GM08714 (cell line): ENCODE data around the gene MEF2D.

ENCODE experiments used
- H3K4me3 ChIP-seq: fragments of 200-500 bp; sonication (Bioruptor generic); 2 replicates; pipeline ENCODE4 v1.5.1; 2014; ENCODE audit warnings: mild to moderate bottlenecking, low read length, inconsistent platforms
- ZNF274 ChIP-seq: IDR thresholded peaks from 2 replicates; pipeline ENCODE4 v1.6.1; 2012; ENCODE audit warnings: mild to moderate bottlenecking, low read depth, low read length

The MEF2D gene

DNA sequence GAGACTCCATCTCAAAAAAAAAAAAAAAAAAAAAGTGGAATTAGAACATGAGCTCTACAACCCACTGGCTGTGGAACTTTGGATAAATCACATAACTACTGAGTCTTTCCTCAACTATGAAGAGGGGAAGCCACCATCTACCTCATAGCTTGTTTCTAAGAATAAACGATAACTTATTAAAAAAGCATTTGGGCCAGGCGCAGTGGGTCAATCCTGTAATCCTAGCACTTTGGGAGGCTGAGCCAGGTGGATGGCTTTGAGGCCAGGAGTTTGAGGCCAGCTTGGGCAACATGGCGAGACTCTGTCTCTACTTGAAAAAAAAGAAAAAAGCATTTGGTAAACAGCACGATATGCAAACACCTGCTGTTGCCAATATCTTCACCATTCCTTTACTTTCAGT is 31.8 kb upstream of the MEF2D start:
- H3K4me3 ChIP-seq, result no peak overlapping the region
- TF ChIP-seq ZNF274, result no peak

DNA sequence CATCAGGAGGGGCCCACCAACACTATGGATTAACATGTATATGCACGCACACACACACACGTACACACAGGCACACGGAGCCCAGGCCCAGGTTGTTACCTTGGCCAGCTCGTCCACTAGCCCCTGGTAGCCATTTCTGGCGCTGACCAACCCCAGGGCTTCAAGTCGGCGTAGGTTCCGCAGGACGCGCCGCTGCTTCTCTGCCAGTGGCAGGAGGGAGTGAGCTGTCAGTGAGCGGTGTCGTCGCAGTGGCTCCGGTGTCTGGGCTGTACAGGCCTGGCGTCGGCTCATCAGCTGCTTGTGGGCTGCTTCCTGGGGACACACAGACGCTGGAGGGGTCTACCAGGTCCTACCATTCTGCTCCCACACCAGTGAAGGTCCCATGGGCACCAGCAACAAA is 29.4 kb upstream of the MEF2D start:
- H3K4me3 ChIP-seq, result no peak overlapping the region
- TF ChIP-seq ZNF274, result no peak

DNA sequence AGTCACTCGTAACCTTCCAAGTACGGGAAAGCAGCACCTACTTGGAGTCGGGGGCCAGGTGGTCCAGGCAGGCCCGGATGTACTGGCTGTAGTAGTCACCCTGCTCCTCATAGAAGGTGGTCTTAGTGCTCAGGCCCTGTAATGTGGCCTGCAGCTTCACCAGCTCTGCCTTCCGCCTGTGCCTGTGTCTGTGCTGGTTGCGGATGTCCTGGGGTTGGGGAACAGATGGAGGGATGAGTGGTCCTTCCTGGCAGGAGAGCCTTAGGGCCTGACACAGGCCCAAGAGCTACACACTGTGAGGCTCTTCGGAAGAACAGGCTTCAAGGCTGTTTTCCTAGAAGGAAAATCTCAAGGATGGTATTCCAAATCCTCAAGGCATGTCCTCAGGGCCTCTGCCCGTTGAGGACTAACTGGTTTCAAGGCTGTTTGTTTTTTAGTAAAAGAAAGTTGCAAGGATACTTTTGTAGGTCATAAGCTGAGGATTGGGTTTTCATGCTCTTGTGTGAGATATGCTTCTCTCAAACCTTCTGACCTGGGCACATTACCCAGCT is 28.4 kb upstream of the MEF2D start:
- no peak overlapping the region for H3K4me3 ChIP-seq
- TF ChIP-seq ZNF274, result no peak

DNA sequence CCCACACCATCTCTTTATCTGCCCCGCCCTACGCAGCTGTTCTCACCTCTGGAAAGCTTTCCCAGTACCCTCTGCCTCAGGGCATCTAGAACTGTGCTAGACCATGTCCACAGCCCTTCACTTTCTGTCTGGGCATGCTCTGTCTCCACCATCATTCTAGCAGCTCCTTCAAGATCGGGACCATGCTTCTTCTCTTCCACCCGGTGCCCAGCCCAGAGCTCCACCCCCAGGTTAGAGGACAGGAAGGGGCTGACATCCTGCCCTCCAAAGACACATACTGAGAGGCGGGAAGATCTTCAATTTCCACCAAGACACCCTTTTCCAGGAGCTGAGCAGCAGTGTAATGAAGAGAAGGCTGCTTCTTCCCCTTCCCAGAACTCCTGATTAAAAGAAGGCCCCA is 27.7 kb upstream of the MEF2D start:
- no peak for TF ChIP-seq ZNF274

DNA sequence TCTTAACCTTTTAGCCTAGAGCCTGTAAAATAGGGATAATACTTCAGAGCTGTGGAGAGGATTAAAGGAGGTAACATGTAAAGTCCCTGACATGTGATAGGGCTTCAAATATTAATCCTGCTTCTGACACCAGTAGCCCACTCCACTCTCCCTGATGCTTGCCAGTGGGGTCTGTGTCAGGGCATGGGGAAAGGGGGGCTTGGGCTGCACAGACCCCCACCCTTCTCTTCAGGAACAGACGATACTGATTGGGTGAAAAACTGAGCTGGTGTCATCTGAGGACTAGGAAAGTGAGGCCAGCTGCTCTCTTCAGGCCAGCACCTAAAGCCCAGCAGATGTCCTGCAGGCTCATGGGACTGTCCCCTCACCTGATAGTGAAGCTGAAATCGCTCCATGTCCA is 27.0 kb upstream of the MEF2D start:
- no peak for TF ChIP-seq ZNF274
- H3K4me3 ChIP-seq, result no peak overlapping the region

More for the DNA sequence above, 27.7 kb upstream of the MEF2D start:
- H3K4me3 ChIP-seq, result no peak overlapping the region

DNA sequence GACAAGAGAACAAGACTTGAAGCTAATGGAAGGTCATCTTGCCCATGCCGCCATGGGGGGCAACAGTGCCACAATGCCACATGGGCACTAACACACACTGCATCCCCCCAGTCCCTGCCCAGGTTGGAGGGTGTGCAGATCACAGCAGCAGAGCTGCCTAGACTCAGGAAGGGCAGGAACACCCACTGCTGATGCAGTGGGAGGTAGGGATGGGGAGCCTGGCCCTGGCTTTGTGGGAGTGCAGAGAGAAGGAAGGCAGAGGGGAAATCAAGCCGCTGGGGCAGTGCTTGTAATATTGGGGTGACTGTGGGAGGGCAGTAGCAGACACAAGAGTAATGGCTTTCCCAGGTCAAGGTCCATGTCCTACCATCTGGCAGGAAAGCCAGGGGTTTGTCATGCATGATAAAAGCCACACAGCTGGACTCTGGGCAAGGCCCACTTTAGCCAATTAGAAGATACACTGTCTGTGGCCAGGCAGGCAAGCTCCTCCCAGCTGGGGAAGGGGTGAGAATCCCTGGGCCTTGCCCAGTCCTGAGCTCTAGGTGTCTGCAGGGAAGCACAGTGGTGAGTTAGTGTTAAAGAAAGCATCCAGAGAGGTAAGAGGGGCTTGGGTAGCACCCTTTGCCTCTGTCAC is 25.4 kb upstream of the MEF2D start:
- TF ChIP-seq ZNF274, result no peak
- no peak overlapping the region for H3K4me3 ChIP-seq

DNA sequence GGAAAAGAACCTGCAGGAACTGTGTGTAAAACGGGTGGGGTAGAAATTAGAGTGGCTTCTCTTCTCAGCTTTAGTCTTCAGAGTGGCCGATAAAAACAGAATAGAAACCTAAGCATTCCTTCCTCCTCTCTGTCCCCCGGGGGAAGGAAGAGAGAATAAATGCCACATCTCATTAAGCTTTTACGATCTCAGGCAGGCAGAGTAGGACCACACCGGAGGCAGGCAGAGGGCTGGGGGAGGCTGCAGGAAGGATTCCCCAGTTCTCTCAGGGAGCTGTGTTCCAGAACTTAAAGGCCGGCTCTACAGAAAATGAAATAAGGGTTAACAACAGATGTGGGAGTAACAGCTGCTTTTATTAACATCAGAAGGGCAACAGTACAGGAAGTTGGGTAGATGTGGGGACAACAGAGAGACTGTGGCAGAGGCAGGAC is 24.5 kb upstream of the MEF2D start:
- peak overlapping the region; percentile 9; the same call in 1 of the 2 replicates for H3K4me3 ChIP-seq
- TF ChIP-seq ZNF274, result no peak

DNA sequence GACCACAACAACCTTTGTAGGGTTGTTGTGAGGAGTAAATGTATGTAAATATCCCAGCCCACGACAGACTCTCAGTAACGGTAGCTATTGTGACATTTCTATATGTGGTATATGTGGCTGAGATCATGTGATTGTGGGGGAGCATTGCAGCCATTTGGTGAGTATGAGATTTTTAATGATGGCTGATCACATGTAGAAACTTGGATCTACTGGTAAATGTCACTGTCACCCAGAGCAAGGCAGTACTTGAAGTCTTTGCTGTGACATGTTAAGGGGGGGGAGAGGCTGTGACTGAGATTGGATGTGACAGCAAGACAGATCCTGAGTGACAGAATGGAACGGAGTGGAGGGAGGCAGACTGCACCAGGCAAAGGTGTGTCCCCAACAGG is 23.9 kb upstream of the MEF2D start:
- peak overlapping the region; percentile 9; the same call in 1 of the 2 replicates for H3K4me3 ChIP-seq
- TF ChIP-seq ZNF274, result no peak

DNA sequence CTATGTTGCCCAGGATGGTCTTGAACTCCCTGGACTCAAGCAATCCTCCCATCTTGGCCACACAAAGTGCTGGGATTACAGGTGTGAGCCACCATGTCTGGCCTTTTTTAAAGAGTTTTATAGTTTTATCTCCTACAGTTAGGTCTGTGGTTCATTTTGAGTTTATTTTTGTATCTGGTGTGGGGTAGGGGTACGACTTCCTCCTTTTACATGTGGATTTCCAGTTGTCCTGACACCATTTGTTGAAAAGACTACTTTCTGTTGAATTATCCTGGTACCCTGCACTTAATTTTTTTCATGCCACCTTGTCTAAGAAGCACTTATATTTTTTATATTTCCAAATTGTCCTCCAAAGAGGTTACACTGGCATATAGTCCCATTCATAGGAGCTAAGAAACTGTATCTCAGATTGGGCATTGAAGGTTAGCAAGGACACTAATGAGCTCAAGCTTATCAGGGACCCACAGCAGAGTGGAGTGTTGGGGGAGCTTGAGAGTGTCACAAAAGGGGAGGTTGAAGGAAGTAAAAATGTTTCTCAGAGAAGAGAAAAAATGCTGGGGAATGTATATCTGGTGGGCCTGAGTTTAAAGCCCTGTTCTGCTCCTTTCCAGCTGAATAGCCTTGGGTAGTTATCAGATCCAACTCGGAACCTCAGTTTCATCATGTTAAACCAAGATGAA is 23.4 kb upstream of the MEF2D start:
- no peak for TF ChIP-seq ZNF274
- no peak overlapping the region for H3K4me3 ChIP-seq

DNA sequence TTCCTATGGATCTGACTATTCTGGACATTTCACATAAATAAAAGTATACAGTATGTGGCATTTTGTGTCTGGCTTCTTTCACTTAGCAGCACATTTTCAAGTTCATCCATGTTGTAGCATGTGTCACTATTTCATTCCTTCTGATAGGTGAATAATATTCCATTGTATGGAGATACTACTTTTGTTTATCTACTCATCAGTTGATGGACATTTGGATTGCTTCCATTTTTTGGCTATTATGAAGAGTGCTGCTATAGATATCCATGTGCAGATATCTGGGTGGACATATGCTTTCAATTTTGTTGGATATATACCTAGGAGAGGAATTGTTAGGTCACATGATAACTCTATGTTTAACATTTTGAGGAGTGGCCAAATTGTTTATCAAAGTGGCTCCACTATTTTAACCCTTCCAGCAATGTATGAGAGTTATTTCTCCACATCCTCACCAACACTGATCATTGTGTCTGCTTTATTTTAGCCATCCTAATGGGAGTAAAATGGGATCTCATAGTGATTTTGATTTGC is 21.9 kb upstream of the MEF2D start:
- no peak for TF ChIP-seq ZNF274

DNA sequence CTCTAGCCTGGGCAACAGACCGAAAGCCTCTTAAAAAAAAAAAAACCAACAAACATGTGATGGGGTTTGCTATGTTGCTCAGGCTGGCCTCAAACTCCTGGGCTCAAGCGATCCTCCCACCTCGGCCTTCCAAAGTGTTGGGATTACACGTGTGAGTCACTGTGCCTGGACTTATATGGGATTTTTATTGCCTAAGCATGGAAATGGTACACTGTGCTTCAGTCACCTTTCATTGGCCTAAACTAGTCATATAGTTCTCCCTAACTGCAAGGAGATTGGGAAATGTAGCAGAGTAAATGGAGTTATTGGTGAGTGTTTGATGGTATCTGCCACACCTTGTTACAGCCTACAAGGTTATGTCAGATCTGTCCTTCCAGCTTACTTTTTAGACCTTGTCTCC is 17.2 kb upstream of the MEF2D start:
- no peak for TF ChIP-seq ZNF274
- no peak overlapping the region for H3K4me3 ChIP-seq

More for the DNA sequence above, 21.9 kb upstream of the MEF2D start:
- no peak overlapping the region for H3K4me3 ChIP-seq

DNA sequence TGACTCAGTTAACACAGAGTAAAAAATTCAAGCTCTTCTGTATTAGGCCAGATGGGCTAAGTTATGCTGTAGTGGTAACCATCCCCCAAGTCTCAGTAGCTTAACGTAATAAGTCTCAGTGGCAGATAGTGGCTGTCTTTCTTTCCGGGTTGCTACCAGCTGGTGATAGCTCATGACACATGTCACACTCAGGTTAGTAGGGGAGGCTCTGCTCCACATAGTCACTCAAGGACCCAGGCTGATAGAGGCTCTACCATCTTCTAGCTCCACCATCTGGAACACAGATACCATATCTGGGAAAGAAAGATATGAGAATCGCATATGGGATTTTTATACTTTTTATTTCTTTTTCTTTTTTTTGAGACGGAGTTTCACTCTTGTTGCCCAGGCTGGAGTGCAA is 16.2 kb upstream of the MEF2D start:
- no peak for TF ChIP-seq ZNF274
- H3K4me3 ChIP-seq, result no peak overlapping the region

DNA sequence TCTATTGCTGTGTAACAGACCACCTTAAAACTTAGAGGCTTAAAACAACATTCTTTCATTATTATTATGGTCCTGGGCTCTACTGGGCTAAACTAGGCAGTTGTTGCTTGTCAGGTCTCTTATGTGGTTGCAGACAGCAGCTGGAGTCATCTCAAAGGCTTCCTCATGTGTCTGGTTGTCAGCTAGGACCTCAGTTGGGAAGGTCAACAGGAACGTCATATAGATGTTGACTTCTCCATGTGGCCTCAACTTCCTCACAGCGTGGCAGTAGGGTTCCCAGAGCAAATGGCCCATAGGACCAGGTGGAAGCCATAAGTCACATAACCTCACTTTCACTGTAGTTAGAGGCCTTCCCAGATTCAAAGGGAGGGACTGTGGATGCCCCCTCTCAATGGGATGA is 15.4 kb upstream of the MEF2D start:
- H3K4me3 ChIP-seq, result no peak overlapping the region
- TF ChIP-seq ZNF274, result no peak

DNA sequence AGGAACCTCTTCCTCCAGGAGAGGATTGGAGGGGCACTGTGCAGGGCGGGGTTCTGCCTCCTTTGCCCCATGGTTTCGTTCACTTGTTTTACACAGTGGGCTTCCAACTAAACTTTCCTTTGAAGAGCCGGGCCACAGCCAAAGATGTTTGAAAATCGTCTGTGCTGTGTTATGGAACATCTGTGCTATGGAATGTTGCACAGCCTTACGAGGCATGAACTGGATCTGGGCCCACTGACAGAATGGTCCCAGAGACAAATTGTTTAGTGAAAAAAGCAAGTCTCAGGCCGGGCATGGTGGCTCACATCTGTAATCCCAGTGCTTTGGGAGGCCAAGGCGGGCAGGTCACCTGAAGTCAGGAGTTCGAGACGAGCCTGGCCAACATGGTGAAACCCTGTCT is 12.6 kb upstream of the MEF2D start:
- no peak overlapping the region for H3K4me3 ChIP-seq
- no peak for TF ChIP-seq ZNF274

DNA sequence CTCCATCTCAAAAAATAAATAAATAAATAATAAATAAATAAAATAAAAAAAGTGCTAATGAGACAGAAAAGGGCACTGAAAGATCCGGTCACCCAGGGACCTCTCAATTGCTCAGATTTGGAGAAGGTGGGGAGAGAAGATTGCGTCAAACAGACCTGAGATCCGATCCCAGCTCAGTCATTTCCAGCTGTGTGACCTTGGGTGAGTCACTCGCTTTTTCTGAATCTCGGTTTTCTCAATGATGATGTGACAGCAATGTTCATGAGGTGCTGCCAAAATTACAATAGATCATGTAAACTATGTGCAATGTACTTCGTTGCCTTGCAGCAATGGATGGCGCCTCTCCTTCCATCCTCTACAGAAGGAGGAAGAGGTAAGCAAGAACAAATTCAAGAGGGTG is 11.1 kb upstream of the MEF2D start:
- H3K4me3 ChIP-seq, result no peak overlapping the region
- TF ChIP-seq ZNF274, result no peak
